Left renal cortex interstitium (tissue), 4 donors: ENCODE data around the gene MRC1. TPM values are rescaled to one million over a fixed set of nuclear protein-coding genes. Genes with fewer than 3 reads are reported as not detected.
"Not testable (repeated sequence)": the region's sequence is repeated elsewhere in the genome, so short reads cannot be mapped to it uniquely, and the experiment has no call there.

Experiments used
- DNase-seq, 4 donors: peaks; one replicate each; pipeline ENCODE4 v3.0.0-alpha.2; 2013; ENCODE audit warnings: low read depth in 4 of 4, low spot score in 2 of 4, missing footprints in 1 of 4
- polyA plus RNA-seq, 4 donors: library from polyadenylated mRNA; unstranded; fragments of 120-200 nt; gene quantifications; one replicate each; pipeline ENCODE4 v1.2.1, GENCODE V29; 2013; ENCODE audit not compliant: insufficient read length in 4 of 4

Gene MRC1
- polyA plus RNA-seq, 4 donors = 8.2 to 11.8 (median 9.6) TPM

DNA sequence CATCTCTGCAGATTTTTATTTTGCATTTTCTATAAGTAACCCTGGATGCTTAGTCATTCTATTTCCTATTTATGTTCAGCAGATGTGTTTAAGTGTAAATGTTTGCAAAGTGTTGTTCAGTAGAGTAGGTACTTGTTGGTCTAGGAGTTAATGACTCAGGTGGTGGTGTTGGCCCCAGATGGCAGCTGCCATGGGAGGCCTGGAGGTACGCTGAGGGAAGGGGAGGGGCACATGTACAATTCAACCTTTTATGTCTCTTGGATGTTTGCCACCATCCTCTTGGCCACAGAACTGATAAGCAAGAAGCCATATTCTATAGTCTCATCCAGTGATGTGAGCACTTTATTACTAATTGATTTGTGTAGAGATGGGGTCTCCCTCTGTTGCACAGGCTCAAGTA, 74.5 kb downstream of the MRC1 start:
- DNase-seq = no peak

DNA sequence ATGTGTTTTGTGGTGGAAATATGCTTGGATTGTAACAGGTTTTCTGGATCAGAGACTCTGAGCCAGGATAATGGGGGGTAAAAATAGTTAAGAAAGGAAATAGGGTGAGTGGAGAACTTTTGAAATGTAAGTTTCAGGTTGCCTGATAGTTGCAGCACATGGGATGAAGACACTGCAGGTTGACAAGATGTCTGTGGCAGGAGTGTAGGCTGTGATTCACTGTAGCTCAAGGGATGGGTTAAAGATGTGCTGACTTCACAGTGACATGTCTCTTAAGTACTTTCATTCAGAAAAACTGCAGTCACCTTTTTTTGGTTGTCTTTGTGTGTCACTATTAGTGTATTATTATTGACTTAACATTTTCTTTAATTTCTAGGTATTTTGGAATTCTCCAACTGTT, 79.0 kb downstream of the MRC1 start:
- no peak for DNase-seq

DNA sequence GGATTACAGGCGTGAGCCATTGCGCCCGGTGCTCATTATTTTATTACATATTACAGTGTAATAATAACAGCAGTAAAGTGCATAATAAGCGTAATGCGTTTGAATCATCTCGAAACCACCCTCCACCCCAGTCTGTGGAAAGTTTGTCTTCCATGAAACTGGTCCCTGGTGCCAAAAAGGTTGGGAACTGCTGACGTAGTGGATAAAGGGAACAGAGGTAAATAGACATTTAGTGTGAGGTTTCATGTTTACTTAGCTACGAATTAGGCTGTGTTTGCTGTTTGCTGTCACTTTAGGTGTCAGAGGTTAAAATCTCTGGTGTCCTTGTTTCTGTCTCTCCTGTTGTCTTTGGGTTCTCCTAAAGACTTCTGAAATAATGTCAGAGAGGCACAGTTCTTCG, 82.3 kb downstream of the MRC1 start:
- DNase-seq = no peak

DNA sequence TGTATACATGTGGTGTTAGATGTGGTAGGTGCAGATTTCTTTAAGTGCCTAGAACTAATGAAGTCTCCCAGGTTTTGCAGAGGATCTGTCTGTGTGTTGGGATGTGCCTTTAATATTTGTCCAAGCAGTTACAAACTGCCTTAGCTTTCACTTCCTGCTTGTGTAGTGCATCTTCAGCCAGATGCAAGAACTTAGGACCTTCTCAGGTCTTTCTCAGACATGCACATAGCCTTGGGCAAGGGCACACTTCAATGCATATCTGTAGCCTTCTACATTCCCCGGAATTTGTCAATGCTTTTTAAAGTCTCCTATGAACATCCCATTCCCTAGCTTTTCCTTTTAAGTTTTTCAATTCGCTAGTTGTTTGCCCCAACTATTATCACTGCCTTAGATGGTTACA, 95.4 kb downstream of the MRC1 start:
- DNase-seq = no peak

DNA sequence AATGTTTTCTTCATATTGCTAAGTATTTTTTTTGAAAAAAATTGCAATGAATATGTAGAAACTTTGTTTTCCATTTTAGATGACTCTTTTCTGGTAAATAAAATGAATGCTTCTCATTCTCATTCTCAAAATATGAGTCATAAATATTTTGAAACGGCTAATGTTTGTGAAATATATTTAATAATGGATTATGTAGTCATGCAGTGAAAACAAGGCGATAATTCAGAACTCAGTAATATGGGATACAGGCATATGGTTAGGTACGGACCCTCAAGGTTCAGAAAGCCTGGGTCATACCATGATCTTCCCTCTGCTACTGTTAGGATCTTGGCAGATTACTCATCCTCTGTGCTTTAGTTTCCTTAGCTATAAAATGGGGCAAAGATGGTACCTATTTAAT, 96.3 kb downstream of the MRC1 start:
- no peak for DNase-seq

DNA sequence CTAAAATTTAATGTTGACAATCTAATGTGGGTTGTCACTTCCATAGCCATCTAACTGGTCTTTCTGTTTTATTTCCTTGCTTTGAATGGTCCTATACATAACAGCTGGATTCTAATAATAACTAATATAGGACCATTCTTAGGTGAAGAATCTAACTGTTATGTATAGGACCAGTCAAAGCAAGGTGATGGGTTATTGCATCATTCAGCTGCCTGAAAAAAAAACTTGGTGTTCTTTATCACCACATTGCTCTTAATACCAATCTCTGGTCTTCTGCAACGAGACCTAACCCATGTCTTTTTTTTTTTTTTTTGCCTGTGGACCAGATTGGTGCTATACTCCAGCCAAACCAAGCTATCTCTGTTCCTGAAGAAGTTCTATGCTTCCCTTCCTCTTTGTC, 96.9 kb downstream of the MRC1 start:
- no peak for DNase-seq

DNA sequence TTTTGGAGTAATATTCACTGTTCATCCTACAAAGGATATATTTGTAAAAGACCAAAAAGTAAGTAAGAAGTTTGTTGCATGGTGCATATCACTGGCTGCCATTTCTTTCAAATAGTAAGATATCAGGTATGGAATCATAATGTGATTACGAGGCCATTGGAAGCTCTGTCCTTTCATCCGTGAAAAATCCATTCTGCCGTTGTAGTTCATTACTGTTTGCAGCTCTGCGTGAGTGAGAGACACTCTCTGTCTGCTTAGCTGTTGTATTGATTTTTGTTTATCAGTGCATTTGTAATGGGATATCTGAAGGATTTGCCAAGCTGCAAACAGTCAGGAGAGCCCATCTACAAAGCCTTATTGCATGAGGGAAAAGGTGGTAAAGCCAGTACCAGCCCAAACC, 98.5 kb downstream of the MRC1 start:
- DNase-seq = no peak

DNA sequence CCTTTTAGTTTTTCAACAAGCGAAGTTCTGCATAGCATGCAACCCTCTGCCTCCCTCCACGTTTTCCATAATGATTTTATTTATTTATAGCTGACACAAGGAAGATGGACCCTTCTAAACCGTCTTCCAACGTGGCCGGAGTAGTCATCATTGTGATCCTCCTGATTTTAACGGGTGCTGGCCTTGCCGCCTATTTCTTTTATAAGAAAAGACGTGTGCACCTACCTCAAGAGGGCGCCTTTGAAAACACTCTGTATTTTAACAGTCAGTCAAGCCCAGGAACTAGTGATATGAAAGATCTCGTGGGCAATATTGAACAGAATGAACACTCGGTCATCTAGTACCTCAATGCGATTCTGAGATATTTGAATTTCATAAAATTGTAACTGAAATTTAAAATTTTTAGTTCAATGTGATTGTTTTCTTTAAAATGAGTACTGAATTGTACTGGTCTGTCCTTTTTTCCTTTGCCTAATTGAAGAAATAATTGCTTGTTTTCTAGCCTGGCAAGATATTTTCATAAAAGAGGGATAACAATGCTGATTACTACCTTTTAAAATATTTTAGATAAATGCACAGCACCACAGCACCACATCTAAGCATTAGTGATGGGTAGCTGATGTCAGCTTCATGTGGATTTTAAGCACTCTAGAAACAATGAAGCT, 101.1 kb downstream of the MRC1 start:
- DNase-seq = peak in 1 of 4 donors; percentile 23

DNA sequence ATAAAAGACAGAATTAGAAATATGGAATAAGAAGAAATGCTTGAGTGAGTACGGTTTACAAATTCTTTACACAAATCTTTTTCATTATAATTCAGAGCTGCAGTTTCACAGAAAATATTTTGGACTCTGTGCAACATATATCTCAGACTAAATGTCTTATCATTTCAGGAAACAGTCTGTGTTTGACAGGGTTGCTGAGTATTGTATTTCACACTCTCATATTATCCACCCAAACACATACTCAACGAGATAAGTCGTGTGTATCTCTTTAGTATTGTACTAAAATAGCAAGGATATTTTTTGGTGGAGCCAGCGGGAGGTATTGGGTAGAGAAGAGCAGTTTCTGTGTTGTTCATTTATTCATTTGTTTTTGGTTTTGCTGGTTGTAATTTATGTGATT, 103.6 kb downstream of the MRC1 start:
- no peak for DNase-seq

DNA sequence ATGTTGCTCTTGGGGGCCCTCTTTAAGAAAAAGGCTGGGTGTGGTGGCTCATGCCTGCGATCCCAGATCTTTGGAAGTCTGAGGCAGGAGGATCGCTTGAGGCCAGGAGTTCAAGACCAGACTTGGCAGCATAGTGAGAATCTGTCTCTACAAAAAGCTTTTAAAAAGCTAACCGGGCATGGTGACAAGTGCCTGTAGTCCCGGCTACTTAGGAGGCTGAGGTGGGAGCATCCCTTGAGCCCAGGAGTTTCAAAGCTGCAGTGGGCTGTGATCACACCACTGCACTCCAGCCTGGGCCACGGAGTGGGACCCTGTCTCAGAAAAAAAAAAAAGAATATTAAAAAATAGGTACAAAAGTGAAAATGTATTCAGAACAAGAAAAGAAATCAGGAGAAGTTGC, 104.5 kb downstream of the MRC1 start:
- no peak for DNase-seq

DNA sequence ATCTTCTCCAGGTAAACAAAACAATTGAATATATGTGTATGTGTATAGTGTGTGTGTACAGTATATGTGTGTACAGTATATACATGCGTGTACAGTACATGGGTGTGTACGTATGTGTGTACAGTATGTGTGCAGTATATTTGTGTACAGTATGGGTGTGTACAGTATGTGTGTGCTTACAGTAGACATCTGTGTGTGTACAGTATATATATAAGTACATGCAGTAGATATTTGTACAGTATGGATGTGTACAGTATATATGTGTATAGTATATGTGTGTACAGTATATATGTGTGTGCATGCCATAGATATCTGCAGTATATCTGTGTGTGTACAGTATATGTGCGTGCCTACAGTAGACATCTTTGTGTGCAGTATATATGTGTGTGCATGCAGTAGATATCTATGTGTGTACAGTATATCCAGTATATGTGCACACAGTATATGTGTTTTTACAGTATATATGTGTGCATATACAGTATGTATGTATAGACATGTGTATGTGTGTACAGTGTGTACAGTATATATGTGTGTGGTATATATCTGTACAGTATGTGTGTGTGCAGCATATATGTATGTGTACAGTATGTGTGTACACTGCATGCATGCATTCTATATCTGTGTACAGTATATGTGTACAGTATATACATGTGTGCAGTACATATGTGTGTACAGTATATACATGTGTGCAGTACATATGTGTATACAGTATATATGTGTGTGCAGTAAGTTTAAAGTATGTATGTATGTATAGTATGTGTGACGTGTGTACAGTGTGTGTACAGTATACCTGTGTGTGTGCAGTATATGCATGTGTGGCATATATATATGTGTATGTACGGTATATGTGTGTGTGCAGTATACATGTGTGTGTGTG, 105.3 kb downstream of the MRC1 start:
- DNase-seq = no peak

DNA sequence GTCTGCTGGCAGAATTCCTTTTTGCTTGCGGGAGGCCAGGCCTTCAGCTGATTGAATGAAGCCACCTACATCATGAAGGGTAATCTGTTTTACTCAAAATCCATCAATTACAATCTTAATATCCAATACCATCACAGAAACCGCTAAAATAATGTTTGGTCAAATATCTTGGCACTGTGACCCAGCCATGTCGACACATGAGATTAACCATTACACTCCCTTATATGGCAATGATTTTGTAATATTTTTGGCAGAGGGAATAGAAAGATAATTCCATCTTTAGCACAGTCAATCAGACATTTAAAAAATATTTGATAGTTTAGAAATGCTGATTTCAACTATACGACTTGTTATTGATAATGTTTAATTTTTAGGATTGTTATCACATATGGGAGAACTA, 106.0 kb downstream of the MRC1 start:
- no peak for DNase-seq

DNA sequence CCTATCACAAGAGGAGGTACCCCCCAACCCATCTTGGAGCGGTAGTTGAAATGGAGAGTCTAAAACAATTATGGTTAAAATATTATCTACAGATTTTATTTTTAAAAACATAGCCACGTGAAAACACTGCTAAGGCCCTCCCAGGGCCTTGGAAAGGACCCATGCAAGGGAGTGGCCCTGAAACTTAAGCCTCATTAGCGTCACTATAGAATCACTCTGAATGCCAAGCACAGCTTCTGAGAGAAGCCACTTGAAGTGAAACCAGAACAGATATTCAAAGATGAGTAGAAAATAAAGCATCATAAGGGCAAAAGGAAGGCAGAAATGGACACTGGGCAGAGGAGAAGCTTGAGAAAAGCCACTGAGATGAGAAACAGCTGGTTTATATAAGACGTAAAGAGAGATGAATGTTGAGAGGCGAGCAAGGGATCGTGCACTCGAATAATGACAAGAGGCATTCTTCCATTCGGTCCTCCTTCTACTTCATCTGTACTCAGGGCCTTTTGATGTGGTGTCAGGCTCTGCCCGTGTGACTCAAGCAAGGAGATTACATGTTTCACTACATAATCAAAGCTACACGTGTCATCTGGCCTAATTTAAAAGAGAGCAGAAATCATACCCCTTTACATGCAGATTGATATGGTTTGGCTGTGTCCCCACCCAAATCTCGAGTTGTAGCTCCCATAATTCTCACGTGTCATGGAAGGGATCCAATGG, 109.2 kb downstream of the MRC1 start:
- DNase-seq = no peak

DNA sequence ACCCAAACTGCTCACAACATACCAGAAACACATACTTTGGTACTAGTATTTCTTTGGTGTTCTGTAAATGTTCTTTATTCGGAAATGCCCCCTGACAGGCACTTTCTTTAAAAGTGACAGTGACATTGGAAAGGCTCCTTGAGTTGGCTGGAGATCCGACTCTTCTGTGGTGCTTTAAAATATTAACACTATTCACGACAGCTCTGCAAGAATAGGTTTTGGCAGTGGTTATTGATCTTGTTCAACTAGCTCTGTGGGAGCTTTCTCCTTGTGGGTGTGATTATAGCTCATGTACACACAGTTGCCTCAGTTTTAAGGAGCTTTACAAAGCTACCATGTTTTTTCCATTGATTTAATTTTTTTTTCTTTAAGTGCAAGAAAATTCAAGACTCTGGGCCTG, 112.2 kb downstream of the MRC1 start:
- no peak for DNase-seq

DNA sequence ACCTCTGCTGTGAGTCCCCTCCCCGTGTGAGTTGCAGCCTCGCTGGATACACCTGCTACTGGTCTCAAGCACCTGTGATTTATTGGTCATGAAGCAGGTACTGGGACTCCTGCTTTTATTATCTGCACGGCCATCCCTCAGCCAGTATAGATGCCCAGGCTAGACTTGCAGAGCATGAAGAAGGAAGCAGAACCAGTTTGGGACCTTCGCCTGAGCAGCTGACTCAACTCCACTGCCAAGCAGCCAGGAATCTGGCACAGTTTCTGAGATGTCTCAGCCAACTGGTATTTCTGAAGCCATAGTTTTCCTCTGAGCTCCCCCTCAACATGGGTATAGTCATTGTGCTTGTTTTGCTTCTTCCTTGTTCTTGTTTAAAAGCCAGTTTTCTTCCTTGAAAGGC, 114.6 kb downstream of the MRC1 start:
- no peak for DNase-seq

DNA sequence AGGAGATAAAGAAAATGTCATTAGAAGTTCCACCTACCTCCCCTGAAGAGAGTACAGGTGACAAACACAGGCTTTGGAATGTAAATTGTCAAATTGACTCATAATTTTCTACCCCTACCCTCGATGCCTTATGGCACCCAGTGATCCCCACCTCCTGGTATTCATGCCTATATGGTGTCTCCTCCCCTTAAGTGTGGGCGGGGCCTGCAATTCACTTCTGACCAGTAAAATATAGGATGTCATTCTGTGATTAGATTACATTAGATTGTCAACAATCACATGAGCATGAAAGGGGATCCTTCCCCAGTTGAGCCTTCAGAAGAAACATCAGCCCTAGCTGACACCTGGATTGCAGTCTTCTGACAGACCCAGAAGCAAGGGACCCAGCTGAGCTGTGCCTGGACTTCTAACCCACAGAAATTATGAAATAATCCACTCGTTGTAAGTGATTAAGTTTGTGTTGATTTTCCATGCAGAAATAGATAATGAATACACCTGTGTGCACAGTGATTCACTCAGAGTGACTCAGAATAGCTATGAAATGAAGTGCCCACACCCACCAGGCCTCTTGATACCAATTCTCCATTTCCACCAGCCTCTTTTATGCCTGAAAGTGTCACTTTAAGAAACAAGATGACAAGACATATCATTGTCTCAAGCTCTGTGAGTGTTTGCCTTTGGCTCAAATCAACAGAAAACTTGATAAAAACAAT, 134.0 kb downstream of the MRC1 start:
- DNase-seq = no peak

DNA sequence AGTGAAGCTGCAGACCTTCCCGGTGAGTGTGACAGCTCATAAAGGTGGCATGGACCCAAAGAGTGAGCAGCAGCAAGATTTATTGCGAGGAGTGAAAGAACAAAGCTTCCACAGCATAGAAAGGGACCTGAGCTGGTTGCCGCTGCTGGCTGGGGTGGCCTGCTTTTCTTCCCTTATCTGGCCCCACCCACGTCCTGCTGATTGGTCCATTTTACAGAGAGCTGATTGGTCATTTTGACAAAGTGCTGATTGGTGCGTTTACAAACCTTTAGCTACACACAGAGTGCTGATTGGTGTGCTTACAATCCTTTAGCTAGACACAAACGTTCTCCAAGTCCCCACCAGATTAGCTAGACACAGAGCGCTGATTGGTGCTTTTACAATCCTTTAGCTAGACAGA, 141.1 kb downstream of the MRC1 start:
- DNase-seq = not testable (repeated sequence)

DNA sequence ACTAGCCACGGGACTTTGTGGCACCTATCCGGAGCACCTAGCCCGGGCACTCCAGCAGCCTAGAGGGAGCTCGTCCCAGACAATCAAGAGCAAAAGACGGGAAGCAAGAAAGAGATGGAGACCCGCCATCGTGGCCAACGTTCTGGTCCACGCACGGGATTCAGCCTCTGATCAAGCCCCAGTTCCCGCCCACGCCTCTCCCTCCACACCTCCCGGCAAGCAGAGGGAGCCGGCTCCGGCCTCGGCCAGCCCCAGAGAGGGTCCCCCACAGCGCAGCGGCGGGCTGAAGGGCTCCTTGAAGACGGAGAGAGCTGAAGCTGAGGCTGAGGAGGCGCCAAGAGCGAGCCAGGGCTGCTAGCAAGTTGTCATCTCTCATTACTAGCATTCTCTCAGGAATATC, 141.6 kb downstream of the MRC1 start:
- no peak for DNase-seq

DNA sequence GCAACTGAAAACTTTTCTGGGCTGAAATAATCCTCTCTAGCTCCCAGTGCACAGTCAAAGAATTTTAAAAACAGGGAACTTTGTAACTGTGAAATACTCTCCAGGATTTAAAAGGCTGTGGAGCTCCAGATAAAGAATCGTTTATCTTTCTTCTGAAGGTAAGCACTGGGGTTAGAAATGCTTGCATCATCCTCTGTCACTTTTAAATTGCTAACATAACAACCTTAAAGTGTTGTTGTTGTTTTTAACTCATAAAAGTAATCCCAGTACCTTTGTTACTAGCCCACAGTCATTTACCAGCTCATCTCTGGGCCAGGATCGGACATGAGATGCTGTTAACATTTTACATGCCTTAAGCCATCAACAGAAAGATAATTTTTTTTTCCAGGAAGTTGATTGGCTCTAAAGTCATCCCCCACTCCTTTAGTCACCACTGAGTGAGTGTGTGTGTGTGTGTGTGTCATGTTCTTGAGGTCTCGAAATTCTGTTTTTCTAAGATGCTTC, 142.8 kb downstream of the MRC1 start, which contains the start of gene SLC39A12:
SLC39A12 (plus strand) TSS at position 51 of the 504 bp plus-strand sequence. CDS start 1,359 bp downstream, outside the sequence.
- no peak for DNase-seq

DNA sequence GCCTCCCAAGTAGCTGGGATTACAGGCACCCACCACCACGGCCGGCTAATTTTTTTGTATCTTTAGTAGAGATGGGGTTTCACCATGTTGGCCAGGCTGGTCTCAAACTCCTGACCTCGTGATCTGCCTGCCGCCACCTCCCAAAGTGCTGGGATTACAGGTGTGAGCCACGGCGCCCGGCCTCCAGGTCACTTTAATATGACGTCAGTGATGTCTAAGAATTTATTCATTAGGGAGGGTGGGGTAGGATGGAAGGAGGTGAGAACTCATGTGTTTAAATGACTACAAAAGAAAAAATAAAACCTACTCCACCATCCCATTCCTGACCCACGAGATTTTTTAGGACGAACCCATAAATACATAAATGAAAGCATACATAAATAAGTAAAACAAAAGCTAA, 145.2 kb downstream of the MRC1 start:
- not testable (repeated sequence) for DNase-seq

DNA sequence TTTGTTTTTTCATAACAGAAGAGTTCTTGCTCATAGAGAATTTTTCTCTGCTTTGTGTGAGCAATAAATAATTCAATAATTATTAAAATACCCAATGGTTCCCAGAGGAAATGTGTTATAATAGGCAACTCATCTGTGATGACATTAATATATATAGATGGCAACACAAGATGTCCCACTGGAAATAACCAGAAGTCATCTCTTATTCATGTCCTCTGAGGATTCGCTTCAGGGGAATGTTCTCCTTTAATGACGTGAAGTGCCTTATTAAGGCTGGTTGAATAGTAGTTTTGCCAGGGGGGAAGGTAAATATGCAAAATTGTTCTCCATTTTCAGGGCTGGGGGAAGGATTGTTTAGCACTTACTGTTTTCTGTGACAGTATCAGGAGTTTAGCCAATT, 145.7 kb downstream of the MRC1 start:
- no peak for DNase-seq
